HG02970 (cell line): ENCODE results near the gene CEP170.

Experiments
- ATAC-seq: cut with Tn5 transposase; IDR thresholded peaks from one replicate; pipeline ENCODE4 v1.9.1; 2021; ENCODE audit warnings: mild to moderate bottlenecking, moderate library complexity, moderate number of reproducible peaks; ENCODE audit not compliant: unreplicated experiment, low FRiP score

Gene CEP170

GRCh38 chr1:243254927-243255790, at the start of gene CEP170:
Gene CEP170, minus strand, starts transcription at chr1:243255281. Its CDS starts 30,001 bp downstream, at chr1:243225280.
- peak; percentile 45 for ATAC-seq

- ATAC-seq = no peak
These were observed 46.0 kb upstream of the CEP170 start for GRCh38 chr1:243301059-243301458.

- ATAC-seq = no peak
These were observed 44.0 kb upstream of the CEP170 start for GRCh38 chr1:243299069-243299468.

- no peak for ATAC-seq
These were observed 39.6 kb upstream of the CEP170 start for GRCh38 chr1:243294723-243295121.

GRCh38 chr1:243293941-243294722, 39.1 kb upstream of the CEP170 start:
- no peak for ATAC-seq

GRCh38 chr1:243292117-243292516, 37.0 kb upstream of the CEP170 start:
- no peak for ATAC-seq

GRCh38 chr1:243291292-243291691, 36.2 kb upstream of the CEP170 start:
- ATAC-seq = no peak

- no peak for ATAC-seq
These were observed 33.0 kb upstream of the CEP170 start for GRCh38 chr1:243288062-243288461.

GRCh38 chr1:243287652-243288051, 32.6 kb upstream of the CEP170 start:
- ATAC-seq = peak; percentile 76

GRCh38 chr1:243287123-243287460, 32.0 kb upstream of the CEP170 start:
- ATAC-seq = no peak

- no peak for ATAC-seq
These were observed 31.5 kb upstream of the CEP170 start for GRCh38 chr1:243286409-243287122.

- ATAC-seq = no peak
These were observed 26.6 kb upstream of the CEP170 start for GRCh38 chr1:243281672-243282071.

- no peak for ATAC-seq
These were observed 25.6 kb upstream of the CEP170 start for GRCh38 chr1:243280571-243281129.

- no peak for ATAC-seq
These were observed 20.2 kb upstream of the CEP170 start for GRCh38 chr1:243275316-243275715.

- no peak for ATAC-seq
These were observed 18.9 kb upstream of the CEP170 start for GRCh38 chr1:243273945-243274344.

GRCh38 chr1:243273506-243273905, 18.4 kb upstream of the CEP170 start:
- no peak for ATAC-seq

- no peak for ATAC-seq
These were observed 17.3 kb upstream of the CEP170 start for GRCh38 chr1:243272401-243272800.

GRCh38 chr1:243271996-243272395, 16.9 kb upstream of the CEP170 start:
- ATAC-seq = no peak

- ATAC-seq = no peak
These were observed 15.2 kb upstream of the CEP170 start for GRCh38 chr1:243270097-243270864.

- ATAC-seq = no peak
These were observed 14.3 kb upstream of the CEP170 start for GRCh38 chr1:243269461-243269801.
